Inflammatory macrophage (primary cell): ENCODE results near the gene ABL2.
A peak's percentile ranks its signal among the peaks of the same experiment; 100 is the strongest.

Experiments used
- DNase-seq, 2 donors: peaks; one replicate each; pipeline ENCODE4 v3.0.0-alpha.2; 2020 to 2022

ABL2 gene

GRCh38 chr1:179128520-179128919 is 101.0 kb downstream of the ABL2 start:
- DNase-seq: no peak

DNA sequence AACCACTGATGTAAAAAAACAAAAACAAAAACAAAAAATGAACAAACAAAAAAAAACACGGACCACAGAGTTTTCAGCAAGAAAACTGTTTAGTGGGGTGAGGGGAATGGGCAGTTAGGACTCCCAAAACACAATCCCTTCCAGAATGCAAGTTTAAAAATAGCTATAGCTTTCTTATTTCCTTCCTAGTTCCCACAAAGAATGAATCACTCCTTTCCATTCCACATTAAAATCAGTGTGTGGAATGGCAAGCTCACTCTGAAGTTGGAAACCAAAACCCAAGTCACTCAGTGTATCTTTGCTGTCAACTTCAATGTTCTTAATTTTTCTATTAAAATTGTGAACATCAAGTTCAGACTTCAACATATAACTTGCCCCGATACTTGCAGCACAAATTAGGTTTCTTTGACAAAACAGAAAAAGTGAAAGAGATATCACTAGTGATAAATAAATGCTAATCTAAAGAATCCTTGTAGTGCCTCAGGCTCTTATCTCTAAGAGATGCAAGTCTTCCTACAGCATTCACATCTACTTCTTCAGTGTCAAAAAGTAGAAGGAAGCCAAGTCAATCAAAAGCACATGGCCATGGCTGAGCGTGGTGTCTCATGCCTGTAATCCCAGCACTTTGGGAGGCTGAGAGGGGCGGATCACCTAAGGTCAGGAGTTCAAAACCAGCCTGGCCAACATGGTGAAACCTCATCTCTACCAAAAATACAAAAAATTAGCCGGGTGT is 102.1 kb downstream of the ABL2 start:
- no peak for DNase-seq

DNA sequence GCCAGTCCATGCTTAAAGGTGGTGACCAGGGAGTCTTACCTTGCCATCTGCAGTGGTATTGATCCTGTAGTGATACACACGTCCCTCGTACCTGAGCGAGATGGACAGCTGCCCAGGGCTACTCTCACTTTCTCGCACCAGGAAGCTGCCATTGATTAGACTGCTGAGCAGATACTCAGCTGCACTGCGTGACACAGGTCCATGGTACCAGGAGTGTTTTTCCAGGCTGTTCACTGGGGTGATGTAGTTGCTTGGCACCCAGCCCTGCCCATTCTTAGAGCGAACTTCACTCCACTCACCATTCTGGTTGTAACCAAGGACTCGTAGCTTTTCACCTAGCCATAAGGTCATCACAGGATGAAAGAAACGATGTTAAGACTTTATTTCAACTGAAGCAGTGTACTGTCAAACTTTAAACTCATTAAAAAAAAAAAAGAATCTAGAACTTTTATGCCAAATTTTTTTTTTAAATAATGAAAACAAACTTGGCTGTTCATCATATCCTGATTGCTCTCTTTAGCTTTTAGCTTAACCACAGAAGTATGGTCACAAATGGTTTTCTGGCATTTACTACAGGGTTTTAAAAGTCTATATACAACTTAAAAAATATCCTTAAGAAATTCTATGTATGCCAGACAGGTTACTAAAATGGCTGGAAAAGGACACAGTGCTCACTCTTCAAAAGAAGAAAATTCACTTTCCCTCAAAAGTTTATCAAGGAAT is 103.0 kb downstream of the ABL2 start:
- DNase-seq: no peak

DNA sequence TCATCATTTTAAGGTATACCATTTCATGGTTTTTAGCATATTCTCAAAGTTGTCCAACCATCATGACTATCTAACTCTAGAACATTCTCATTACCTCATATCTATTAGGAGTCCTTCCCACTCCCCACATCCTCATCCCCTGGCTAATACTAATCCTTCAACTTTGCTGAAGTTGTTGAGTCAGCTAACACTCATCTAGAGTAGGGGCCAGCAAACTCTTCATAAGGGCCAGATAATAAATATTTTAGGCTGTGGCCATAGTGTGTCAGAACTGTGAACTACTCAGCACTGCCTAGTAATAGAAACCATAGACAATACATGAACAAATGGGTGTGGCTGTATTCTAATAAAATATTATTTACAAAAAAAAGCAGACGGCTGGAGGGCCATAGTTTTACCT is 104.6 kb downstream of the ABL2 start:
- DNase-seq: no peak

DNA sequence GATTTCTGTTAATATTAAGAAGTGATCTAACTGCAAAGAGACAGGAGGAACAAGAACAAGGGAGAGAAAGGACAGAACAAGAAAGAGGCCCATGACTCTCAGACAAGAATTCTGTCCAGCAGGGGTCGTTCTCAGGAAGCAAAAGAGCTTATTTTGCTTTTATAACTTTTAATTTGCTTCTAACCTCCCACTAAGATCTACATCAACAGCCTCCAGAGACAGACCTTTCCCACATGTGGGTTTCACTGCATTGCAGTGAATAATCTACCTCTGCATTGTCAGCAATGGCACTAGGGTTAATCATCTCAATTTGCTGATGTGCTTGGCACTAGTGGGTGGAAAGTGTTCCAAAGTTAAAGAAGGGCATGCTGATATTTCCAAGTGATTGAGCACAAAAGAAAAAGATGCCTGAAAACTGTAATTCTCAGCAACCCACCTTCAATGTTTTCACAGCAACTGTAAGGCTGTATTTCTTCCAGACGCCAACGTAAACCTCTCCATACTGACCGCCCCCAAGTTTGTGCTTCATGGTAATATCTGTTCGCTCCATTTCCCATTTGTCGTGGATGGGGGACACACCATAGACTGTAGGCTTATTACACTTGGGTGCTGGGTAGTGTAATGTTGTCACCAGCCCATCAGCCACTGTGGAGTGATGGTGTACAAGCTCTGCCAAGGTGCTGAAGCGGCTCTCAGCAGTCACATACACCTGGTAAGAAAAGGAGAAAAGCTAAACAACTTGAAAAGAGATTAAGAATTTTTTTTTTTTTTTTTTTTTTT is 108.1 kb downstream of the ABL2 start:
- peak; percentile 17 to 38 for DNase-seq

- DNase-seq: no peak
These were observed 108.7 kb downstream of the ABL2 start for GRCh38 chr1:179120736-179121135.

DNA sequence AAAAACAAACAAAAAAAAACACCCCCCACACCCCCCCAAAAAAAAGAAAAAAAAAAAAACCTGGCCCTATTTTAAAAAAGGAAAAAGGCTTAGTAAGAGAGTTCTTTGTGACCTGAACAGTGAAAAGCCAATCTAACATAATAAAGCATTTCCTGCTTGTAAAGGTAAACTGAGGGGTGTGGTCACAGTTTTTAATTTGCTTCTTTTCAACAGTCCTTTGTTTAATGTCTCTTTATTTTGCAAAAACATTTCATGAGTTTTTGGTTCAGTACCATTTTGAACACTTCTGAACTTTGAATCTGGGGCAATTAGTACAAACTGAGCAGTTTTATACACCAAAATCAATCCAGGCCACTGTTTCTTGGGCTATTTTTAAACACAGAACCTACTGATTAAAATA is 110.0 kb downstream of the ABL2 start:
- DNase-seq: no peak

DNA sequence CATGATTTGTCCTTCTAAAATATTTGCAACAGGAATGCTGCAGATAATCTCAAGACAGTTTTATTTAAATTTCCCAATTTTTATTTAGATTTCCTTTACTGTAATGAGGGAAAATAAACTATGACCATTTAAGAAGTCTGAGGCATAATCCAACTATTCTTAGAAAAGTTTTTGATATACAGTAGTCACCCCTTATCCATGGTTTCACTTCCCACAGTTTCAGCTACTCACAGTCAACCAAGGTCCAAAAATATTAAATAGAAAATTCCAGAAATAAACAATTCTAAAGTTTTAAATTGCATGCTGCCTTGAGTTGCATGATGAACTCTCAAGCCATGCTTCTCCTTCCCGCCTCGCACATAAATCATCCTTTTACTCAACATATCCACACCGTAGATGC is 114.3 kb downstream of the ABL2 start:
- no peak for DNase-seq

DNA sequence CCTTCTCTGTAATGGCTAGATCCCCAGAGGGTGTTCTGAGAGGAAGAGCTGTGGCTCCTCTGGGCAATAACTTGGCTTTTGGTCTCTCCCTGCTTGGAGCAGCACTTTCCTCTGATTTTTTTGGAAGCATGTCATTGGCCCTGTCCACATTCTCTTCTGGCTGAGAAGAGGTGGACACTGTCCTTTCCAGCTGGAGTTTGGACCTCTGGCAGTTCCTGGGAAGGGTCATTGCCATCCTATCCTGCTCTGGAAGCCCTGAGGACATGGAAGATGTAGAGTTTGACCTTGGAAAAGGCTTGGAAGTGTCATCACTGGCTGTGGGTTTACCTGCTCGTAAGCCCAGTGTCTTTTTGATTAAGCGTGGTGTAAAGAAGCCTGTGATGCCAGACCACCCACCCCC is 120.8 kb downstream of the ABL2 start:
- DNase-seq: no peak

GRCh38 chr1:179107706-179108629 is 121.5 kb downstream of the ABL2 start:
- no peak for DNase-seq

DNA sequence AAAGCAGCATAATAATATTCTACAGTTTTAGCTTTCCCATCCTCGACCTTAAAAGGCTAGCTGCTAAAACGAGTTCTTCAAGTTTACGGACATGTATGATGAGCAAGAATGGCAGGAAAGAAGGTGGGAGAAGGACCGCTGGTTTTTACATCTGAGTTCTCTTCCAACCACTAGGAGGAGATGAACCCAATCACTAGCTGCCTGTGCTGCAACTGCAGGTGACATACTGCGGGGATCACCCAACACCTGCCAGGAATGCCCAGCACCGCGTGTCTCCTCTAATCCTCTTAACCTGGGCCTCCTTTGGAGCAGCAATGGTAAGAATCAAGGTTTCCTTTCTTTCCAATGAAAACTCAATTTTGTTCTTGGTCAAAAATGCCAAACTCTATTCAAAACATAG is 124.1 kb downstream of the ABL2 start:
- DNase-seq: no peak

DNA sequence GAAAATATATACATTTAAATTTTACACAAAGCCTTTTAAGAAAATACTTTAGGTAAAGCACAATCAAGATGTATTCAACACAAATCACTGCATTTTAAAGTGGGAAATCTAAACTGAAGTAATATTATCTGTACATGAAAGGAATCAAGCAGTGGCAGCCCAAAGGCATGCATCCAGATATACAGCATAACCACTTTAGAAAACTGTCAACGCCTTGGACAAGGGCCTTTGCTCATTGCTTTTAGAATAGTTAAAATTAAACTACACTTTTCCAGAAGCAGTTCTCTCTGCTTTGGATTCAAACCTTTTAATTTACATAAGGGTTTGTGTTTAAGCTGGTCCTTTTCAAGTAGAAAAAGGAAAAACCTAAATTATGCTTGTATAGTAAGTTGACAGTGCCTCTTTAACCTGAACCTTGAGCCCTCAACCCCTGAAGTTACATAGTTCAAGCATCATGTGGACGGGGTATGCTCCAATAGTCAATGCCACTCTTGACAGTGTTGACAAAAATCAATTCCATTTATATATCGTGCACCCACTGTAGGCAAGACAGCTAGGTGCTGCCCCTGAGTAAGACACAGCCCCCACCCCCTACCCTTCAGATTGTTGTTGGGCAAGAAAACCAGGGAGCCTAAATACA is 124.7 kb downstream of the ABL2 start:
- no peak for DNase-seq

GRCh38 chr1:179103999-179104398 is 125.5 kb downstream of the ABL2 start:
- no peak for DNase-seq

- DNase-seq: no peak
These were observed 127.9 kb downstream of the ABL2 start for GRCh38 chr1:179101566-179101965.

DNA sequence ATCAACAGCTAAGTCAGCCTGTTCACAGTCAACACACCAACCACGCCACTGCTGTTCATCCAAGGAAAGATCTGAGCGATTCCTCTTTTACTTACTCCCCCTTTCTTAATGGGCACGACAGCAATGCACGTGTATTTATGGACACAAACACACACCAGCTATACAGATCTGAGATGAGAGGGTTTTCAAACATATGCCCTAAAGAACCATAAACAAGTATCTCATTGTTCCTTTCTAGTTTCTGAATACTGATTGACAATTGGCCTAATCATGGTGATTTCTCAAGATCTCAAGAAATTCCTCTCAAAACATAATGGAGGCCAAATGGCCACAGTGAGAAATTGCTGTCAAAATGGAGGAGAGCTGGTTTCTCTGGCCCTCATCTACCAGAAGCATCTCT is 129.6 kb downstream of the ABL2 start:
- DNase-seq: no peak

- DNase-seq: no peak
These were observed 133.6 kb downstream of the ABL2 start for GRCh38 chr1:179095924-179096323.

DNA sequence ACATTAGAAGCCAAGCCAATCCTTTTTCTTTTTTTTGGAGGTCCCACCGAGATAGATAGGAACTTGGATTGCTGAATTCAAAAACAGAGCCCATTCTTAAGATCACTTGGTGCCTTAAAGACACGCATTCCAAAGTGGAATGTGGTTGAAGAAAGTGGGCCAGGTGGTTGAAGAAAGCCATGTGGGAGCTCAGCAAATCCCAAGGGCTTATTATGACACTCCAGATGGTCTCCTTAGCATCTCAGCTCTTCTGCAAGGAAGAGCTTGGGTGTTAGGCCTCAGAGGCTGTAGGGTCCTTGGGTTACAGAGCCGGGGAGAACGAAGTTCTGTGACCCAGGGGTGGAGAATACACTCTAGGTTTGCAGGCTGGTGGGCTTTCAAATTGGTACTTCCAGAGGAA is 134.1 kb downstream of the ABL2 start:
- no peak for DNase-seq

DNA sequence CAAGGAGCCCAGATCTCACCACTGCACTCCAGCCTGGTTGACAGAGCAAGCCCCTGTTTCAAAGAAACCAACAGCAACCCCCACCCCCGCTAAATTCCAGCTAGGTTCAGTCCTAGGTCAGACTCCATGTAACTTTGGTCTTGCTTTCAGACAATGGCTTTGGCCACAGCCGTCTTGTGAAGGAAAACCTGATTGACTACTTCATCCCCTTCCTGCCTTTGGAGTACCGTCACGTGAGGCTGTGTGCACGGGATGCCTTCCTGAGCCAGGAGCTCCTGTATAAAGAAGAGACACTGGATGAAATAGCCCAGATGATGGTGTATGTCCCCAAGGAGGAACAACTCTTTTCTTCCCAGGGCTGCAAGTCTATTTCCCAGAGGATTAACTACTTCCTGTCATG is 134.7 kb downstream of the ABL2 start:
- DNase-seq: no peak

DNA sequence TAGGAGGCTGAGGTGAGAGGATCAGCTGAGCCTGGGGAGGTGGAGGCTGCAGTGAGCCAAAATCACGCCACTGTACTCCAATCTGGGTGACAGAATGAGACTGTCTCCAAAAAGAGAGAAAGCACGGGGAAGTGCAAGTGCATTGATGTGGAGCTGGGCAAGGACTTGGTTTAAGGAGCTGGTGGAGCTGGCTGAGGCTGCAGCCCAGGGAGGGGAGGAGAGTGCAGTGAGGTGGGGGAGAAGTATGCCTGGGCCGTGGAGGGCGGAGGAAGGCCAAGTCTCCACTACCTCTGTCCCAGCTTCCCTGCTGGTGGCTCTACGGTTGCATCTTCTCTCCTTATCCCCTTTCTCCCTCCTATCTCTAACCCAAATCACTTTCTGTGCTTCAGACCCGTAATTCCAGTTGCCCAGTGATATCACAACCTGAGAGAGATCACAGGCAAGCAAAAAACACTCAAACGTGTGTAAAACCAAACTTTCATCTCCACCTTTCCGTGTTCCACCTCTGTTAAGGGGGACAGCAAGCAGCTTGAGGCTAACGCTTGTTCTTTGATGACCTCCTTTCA is 136.5 kb downstream of the ABL2 start:
- no peak for DNase-seq

DNA sequence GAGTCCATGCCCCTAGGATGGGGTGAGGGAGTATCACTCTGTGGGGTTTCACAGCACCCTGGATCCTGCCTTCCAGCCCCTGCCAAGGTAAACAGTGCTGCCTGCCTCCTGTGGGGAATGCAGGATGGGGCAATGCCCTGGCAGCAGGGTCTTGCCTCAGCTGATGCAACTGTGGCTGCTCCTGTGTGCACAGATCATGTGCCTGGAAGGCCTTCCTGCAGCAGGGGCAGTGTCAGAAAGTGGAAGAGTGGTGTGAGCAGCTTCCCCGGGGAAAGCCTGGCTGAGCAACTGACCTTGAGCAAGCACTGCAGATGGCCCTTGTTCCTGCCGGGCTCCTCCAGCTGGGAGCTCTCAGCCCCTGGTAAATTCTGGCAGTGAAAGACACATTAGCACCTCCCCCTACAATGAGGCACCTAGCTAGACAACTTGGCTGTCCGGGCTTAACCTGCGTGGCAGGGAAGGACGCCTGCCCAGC is 137.7 kb downstream of the ABL2 start:
- peak; percentile 46 to 58 for DNase-seq

- no peak for DNase-seq
These were observed 138.6 kb downstream of the ABL2 start for GRCh38 chr1:179090923-179091322.

GRCh38 chr1:179090522-179090921 is 139.0 kb downstream of the ABL2 start:
- DNase-seq: no peak
